ENCODE data around the gene PTPRK.
A peak's percentile ranks its signal among the peaks of the same experiment; 100 is the strongest.

The PTPRK gene

GRCh38 chr6:128333581-128334223, 186.7 kb downstream of the PTPRK start:
- DNase-seq (ENCODE audit: insufficient read length, low spot score) = no peak
- no peak for FAIRE-seq
- TF ChIP-seq PAX5 (IDR thresholded peaks at IDR 0.05; ENCODE audit: insufficient read depth, low read length, severe bottlenecking) = no peak
- TF ChIP-seq POLR2A (IDR thresholded peaks at IDR 0.05; ENCODE audit: low read depth, low read length) = no peak
- no peak for TF ChIP-seq POU2F2 (IDR thresholded peaks at IDR 0.05; ENCODE audit: low read depth, low read length)
- no peak for TF ChIP-seq SPI1 (IDR thresholded peaks at IDR 0.05; ENCODE audit: low read depth, low read length)
- no peak for TF ChIP-seq POLR2AphosphoS5 (IDR thresholded peaks at IDR 0.05; ENCODE audit: low read depth, low read length)
- TF ChIP-seq TAF1 (IDR thresholded peaks at IDR 0.05; ENCODE audit: low read depth, low read length) = no peak

GRCh38 chr6:128327890-128328289, 192.5 kb downstream of the PTPRK start:
- no peak for TF ChIP-seq PAX5 (IDR thresholded peaks at IDR 0.05; ENCODE audit: insufficient read depth, low read length, severe bottlenecking)
- no peak for TF ChIP-seq SPI1 (IDR thresholded peaks at IDR 0.05; ENCODE audit: low read depth, low read length)
- no peak for TF ChIP-seq POU2F2 (IDR thresholded peaks at IDR 0.05; ENCODE audit: low read depth, low read length)
- no peak for TF ChIP-seq POLR2A (IDR thresholded peaks at IDR 0.05; ENCODE audit: low read depth, low read length)
- no peak for TF ChIP-seq POLR2AphosphoS5 (IDR thresholded peaks at IDR 0.05; ENCODE audit: low read depth, low read length)
- TF ChIP-seq TAF1 (IDR thresholded peaks at IDR 0.05; ENCODE audit: low read depth, low read length) = no peak
- no peak for DNase-seq (ENCODE audit: insufficient read length, low spot score)
- peak; percentile 90 for FAIRE-seq

GRCh38 chr6:128323011-128323410, 197.4 kb downstream of the PTPRK start:
- DNase-seq (ENCODE audit: insufficient read length, low spot score) (no peak), FAIRE-seq (no peak)
- TF ChIP-seq POU2F2 (IDR thresholded peaks at IDR 0.05; ENCODE audit: low read depth, low read length) (no peak), POLR2AphosphoS5 (IDR thresholded peaks at IDR 0.05; ENCODE audit: low read depth, low read length) (no peak), PAX5 (IDR thresholded peaks at IDR 0.05; ENCODE audit: insufficient read depth, low read length, severe bottlenecking) (no peak), SPI1 (IDR thresholded peaks at IDR 0.05; ENCODE audit: low read depth, low read length) (no peak), POLR2A (IDR thresholded peaks at IDR 0.05; ENCODE audit: low read depth, low read length) (no peak), TAF1 (IDR thresholded peaks at IDR 0.05; ENCODE audit: low read depth, low read length) (no peak)

- TF ChIP-seq TAF1 (IDR thresholded peaks at IDR 0.05; ENCODE audit: low read depth, low read length) (no peak), POLR2A (IDR thresholded peaks at IDR 0.05; ENCODE audit: low read depth, low read length) (no peak), POLR2AphosphoS5 (IDR thresholded peaks at IDR 0.05; ENCODE audit: low read depth, low read length) (no peak), PAX5 (IDR thresholded peaks at IDR 0.05; ENCODE audit: insufficient read depth, low read length, severe bottlenecking) (no peak), POU2F2 (IDR thresholded peaks at IDR 0.05; ENCODE audit: low read depth, low read length) (no peak), SPI1 (IDR thresholded peaks at IDR 0.05; ENCODE audit: low read depth, low read length) (no peak)
- no peak for FAIRE-seq
- DNase-seq (ENCODE audit: insufficient read length, low spot score) = no peak
Observed at GRCh38 chr6:128319946-128320345, 200.5 kb downstream of the PTPRK start.

- TF ChIP-seq POU2F2 (IDR thresholded peaks at IDR 0.05; ENCODE audit: low read depth, low read length) (no peak), TAF1 (IDR thresholded peaks at IDR 0.05; ENCODE audit: low read depth, low read length) (no peak)
- DNase-seq (ENCODE audit: insufficient read length, low spot score) (no peak), FAIRE-seq (no peak)
Observed at GRCh38 chr6:128319157-128319556, 201.2 kb downstream of the PTPRK start.

DNA sequence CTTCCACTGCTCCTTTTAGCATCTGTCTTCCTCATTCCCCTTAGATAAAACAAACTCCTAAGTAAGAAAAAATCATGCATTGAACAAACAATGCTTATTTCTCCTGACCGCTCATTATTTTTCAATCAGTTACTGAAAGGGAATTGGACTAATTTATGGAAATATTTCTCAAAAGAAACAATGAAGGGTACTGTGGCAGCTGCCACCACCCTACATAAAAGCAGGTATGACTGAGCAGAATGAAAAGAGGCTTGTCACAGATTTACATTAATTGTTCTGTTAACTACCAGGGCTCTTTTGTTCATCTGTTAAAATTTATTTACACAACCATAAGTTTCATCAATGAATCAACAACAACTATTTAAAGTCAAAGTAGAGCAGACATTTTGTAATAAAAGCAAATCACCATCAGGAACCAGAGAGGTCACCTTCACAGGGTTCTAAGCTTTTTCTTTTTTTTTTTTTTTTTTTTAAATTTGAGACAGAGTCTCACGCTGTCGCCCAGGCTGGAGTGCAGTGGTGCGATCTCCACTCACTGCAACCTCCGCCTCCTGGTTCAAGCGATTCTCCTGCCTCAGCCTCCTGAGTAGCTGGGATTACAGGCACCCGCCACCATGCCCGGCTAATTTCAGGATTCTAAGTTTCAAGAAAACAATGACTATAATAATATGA, 204.0 kb downstream of the PTPRK start:
- no peak for DNase-seq (ENCODE audit: insufficient read length, low spot score)
- TF ChIP-seq PAX5 (IDR thresholded peaks at IDR 0.05; ENCODE audit: insufficient read depth, low read length, severe bottlenecking) (no peak), POU2F2 (IDR thresholded peaks at IDR 0.05; ENCODE audit: low read depth, low read length) (no peak), POLR2A (IDR thresholded peaks at IDR 0.05; ENCODE audit: low read depth, low read length) (no peak), SPI1 (IDR thresholded peaks at IDR 0.05; ENCODE audit: low read depth, low read length) (no peak), TAF1 (IDR thresholded peaks at IDR 0.05; ENCODE audit: low read depth, low read length) (no peak)
- no peak for FAIRE-seq

DNA sequence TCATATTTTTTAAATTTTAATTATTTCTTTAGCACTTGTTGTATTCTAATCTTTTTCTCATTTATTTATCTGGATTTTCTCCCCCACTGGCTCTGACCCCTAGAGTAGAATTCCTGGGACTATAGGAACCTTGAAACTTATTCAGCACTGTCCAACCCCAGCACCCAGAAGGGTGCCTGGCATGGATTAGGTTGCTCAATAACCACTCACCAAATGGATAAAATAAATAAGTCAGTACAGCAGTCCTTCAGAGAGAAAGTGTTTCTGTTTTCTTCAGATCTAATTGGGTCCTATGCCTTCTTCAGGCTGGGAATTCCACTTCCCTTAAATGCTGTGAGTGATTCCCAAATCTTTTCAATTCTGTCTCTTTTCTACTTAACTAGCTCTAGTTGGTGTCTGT, 206.2 kb downstream of the PTPRK start:
- FAIRE-seq = no peak
- TF ChIP-seq TAF1 (IDR thresholded peaks at IDR 0.05; ENCODE audit: low read depth, low read length) (no peak), SPI1 (IDR thresholded peaks at IDR 0.05; ENCODE audit: low read depth, low read length) (no peak), POU2F2 (IDR thresholded peaks at IDR 0.05; ENCODE audit: low read depth, low read length) (no peak), POLR2AphosphoS5 (IDR thresholded peaks at IDR 0.05; ENCODE audit: low read depth, low read length) (no peak)
- DNase-seq (ENCODE audit: insufficient read length, low spot score) = no peak

- no peak for FAIRE-seq
- TF ChIP-seq PAX5 (IDR thresholded peaks at IDR 0.05; ENCODE audit: insufficient read depth, low read length, severe bottlenecking) (no peak), POU2F2 (IDR thresholded peaks at IDR 0.05; ENCODE audit: low read depth, low read length) (no peak), POLR2AphosphoS5 (IDR thresholded peaks at IDR 0.05; ENCODE audit: low read depth, low read length) (no peak), TAF1 (IDR thresholded peaks at IDR 0.05; ENCODE audit: low read depth, low read length) (no peak), POLR2A (IDR thresholded peaks at IDR 0.05; ENCODE audit: low read depth, low read length) (no peak), SPI1 (IDR thresholded peaks at IDR 0.05; ENCODE audit: low read depth, low read length) (no peak)
- no peak for DNase-seq (ENCODE audit: insufficient read length, low spot score)
Observed at GRCh38 chr6:128311944-128312570, 208.3 kb downstream of the PTPRK start.

DNA sequence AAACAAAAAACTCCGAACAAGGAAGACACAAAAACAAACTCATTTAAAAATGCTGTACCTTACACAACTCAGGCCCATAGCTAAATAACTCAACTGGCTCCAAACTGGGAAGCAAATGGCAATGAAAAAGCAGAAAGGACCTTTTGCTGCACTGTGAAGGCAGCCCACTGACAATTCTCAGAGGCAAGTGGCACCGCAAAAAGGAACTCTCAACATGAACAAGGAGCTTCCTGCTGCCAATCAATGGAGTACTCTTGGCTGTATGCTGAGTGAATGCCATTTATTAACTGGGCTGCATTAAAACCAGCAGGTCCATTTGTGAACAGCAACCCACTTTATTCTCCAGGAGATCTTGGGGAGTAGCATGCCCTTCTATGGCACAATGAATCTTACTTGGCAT, 209.9 kb downstream of the PTPRK start:
- no peak for FAIRE-seq
- no peak for TF ChIP-seq SPI1 (IDR thresholded peaks at IDR 0.05; ENCODE audit: low read depth, low read length)
- no peak for TF ChIP-seq POU2F2 (IDR thresholded peaks at IDR 0.05; ENCODE audit: low read depth, low read length)
- no peak for TF ChIP-seq TAF1 (IDR thresholded peaks at IDR 0.05; ENCODE audit: low read depth, low read length)
- no peak for TF ChIP-seq PAX5 (IDR thresholded peaks at IDR 0.05; ENCODE audit: insufficient read depth, low read length, severe bottlenecking)
- no peak for TF ChIP-seq POLR2A (IDR thresholded peaks at IDR 0.05; ENCODE audit: low read depth, low read length)
- TF ChIP-seq POLR2AphosphoS5 (IDR thresholded peaks at IDR 0.05; ENCODE audit: low read depth, low read length) = no peak

More for the DNA sequence above, 209.9 kb downstream of the PTPRK start:
- no peak for DNase-seq (ENCODE audit: insufficient read length, low spot score)

Data from GM12891 (cell line).